B cell (primary cell): ENCODE data around the gene YARS1.

Experiments used
- EZH2 ChIP-seq: IDR thresholded peaks from 2 replicates; pipeline ENCODE4 v1.6.1; 2012; ENCODE audit warnings: borderline replicate concordance, low read depth, mild to moderate bottlenecking, moderate library complexity, low read length; ENCODE audit not compliant: insufficient read depth, poor library complexity, severe bottlenecking
- TF ChIP-seq, protein P1 (sequence below): fragments of 200-600 bp; IDR thresholded peaks from one replicate; pipeline ENCODE4 v1.8.0; 2022; ENCODE audit warnings: antibody characterized with exemption, mild to moderate bottlenecking

DNA sequence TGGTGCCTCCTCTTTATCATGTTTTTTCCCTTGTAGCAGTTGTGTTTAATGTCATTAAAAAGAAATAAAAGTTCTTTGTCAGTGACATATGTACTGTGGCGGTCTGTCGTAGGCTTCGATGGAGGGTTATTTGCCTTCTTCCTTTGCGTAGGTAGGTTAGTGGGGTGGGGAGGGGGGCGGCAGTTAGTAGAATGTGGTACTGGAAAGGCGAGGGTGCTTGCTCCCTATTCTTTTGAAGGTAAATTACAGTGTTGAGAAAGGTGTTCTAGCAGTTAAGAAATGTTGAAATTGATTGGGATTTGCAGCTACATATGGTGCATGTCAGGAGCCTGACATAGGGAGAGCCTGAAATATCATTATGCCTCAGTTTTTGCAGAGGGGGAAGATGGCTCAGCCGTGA is 41.6 kb upstream of the YARS1 start:
- TF ChIP-seq, protein P1, sequence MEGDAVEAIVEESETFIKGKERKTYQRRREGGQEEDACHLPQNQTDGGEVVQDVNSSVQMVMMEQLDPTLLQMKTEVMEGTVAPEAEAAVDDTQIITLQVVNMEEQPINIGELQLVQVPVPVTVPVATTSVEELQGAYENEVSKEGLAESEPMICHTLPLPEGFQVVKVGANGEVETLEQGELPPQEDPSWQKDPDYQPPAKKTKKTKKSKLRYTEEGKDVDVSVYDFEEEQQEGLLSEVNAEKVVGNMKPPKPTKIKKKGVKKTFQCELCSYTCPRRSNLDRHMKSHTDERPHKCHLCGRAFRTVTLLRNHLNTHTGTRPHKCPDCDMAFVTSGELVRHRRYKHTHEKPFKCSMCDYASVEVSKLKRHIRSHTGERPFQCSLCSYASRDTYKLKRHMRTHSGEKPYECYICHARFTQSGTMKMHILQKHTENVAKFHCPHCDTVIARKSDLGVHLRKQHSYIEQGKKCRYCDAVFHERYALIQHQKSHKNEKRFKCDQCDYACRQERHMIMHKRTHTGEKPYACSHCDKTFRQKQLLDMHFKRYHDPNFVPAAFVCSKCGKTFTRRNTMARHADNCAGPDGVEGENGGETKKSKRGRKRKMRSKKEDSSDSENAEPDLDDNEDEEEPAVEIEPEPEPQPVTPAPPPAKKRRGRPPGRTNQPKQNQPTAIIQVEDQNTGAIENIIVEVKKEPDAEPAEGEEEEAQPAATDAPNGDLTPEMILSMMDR: no peak
- no peak for TF ChIP-seq EZH2
